ENCODE results near the gene ELF4.

DNA sequence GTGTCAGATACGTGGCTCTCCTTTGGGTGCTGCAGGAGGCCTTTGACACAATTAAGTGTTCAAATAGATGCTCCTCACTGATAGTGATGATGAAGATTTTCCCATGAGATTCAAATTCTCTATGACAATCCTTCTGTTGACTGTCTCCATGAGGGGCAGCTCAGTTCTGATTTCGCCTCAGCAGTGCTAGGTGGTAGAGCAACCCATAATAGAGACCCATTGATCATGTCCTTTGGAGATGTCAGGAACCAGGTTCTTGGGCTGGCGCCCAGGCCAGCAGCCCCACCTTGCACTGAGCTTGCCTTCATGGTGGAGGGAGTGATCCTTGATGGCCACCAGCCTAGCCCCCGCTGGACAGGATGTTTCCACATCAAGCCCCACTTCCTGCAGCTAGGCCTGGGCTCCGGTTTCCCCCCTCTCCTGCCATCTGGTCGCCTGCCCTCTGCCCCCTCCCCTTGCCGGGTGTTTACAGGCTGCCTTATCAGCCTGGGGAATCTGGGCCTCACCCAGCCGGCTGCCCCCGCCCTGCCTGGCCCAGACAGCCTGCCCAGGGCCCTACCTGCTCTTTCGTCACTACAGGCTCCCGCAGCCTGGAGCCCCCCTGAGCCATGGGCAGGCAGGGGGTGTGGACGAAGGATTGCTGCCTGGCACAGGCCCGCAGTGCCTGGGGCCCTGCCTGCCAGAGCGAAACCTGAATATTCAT is 12.6 kb downstream of the ELF4 start:
- TF ChIP-seq, protein P1, sequence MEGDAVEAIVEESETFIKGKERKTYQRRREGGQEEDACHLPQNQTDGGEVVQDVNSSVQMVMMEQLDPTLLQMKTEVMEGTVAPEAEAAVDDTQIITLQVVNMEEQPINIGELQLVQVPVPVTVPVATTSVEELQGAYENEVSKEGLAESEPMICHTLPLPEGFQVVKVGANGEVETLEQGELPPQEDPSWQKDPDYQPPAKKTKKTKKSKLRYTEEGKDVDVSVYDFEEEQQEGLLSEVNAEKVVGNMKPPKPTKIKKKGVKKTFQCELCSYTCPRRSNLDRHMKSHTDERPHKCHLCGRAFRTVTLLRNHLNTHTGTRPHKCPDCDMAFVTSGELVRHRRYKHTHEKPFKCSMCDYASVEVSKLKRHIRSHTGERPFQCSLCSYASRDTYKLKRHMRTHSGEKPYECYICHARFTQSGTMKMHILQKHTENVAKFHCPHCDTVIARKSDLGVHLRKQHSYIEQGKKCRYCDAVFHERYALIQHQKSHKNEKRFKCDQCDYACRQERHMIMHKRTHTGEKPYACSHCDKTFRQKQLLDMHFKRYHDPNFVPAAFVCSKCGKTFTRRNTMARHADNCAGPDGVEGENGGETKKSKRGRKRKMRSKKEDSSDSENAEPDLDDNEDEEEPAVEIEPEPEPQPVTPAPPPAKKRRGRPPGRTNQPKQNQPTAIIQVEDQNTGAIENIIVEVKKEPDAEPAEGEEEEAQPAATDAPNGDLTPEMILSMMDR (IDR thresholded peaks at IDR 0.05; ENCODE audit: low read depth, low read length), result no peak
- no peak for TF ChIP-seq EZH2phosphoT487 (IDR thresholded peaks at IDR 0.05; ENCODE audit: low read depth)

Data from OCI-LY3 (cell line).